Glutamatergic neuron (in vitro differentiated cells): Measurements from ENCODE around the gene LIN9. TPM values are rescaled to one million over a fixed set of nuclear protein-coding genes. Genes with fewer than 3 reads are reported as not detected.

Experiments used
- DNase-seq: peaks from one replicate; pipeline ENCODE4 v3.0.0; 2022
- H3K27ac Mint-ChIP-seq: one replicate; pipeline ENCODE4 v1.8.0; 2020; ENCODE audit warnings: mild to moderate bottlenecking, mixed read lengths, inconsistent platforms; ENCODE audit not compliant: unreplicated experiment
- H3K27me3 Mint-ChIP-seq: one replicate; pipeline ENCODE4 v1.8.0; 2020; ENCODE audit warnings: mild to moderate bottlenecking, moderate library complexity, mixed read lengths, inconsistent platforms; ENCODE audit not compliant: unreplicated experiment
- H3K36me3 Mint-ChIP-seq: one replicate; pipeline ENCODE4 v1.8.0; 2020; ENCODE audit warnings: mild to moderate bottlenecking, mixed read lengths, inconsistent platforms; ENCODE audit not compliant: unreplicated experiment
- H3K4me1 Mint-ChIP-seq: one replicate; pipeline ENCODE4 v1.8.0; 2020; ENCODE audit warnings: mild to moderate bottlenecking, low read depth, mixed read lengths, inconsistent platforms; ENCODE audit not compliant: unreplicated experiment
- H3K4me3 Mint-ChIP-seq: one replicate; pipeline ENCODE4 v1.8.0; 2020; ENCODE audit warnings: mild to moderate bottlenecking, mixed read lengths, inconsistent platforms; ENCODE audit not compliant: unreplicated experiment
- H3K9me3 Mint-ChIP-seq: one replicate; pipeline ENCODE4 v1.8.0; 2020; ENCODE audit warnings: mild to moderate bottlenecking, moderate library complexity, mixed read lengths, inconsistent platforms; ENCODE audit not compliant: unreplicated experiment
- total RNA-seq: library from RNA; stranded (reverse); fragmentation: NEBNext Ultra II Directional; extraction: Animal tissue kit (Norgen Biotek cat#: 25700); gene quantifications from one replicate; pipeline ENCODE4 v1.2.1, GENCODE V29; 2021; ENCODE audit not compliant: unreplicated experiment
- TF ChIP-seq, protein P1 (sequence below): fragments of 200-600 bp; sonication (generic); IDR thresholded peaks from one replicate; pipeline ENCODE4 v1.5.0; 2021; ENCODE audit not compliant: partially characterized antibody, unreplicated experiment

LIN9 gene
- total RNA-seq, 1 donor from 2014 or later: 7.1 TPM

DNA sequence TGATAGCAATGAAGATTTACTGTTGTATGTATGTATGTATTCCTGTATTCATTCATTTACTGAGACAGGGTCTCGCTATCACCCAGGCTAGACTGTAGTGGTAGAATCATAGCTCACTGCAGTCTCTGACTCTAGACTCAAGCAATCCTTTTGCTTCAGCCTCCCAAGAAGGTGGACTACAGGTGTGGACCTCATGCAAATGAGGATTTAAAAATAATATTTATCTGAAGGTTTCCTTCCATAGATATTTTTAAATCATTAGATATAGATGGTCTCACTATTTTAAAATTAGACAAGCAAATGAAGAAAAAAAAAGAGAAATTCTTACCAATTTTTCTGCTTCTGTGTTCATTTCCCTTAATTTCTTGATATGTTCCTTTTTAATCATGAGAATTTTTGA lies 58.5 kb downstream of the LIN9 start:
- Mint-ChIP-seq H3K36me3 (no peaks in the 10 kb centered on the region), H3K27ac (no peak overlapping the region), H3K4me1 (no peaks in the 10 kb centered on the region), H3K27me3 (no peaks in the 10 kb centered on the region), H3K9me3 (no peaks in the 10 kb centered on the region), H3K4me3 (no peak overlapping the region)
- TF ChIP-seq, protein P1, sequence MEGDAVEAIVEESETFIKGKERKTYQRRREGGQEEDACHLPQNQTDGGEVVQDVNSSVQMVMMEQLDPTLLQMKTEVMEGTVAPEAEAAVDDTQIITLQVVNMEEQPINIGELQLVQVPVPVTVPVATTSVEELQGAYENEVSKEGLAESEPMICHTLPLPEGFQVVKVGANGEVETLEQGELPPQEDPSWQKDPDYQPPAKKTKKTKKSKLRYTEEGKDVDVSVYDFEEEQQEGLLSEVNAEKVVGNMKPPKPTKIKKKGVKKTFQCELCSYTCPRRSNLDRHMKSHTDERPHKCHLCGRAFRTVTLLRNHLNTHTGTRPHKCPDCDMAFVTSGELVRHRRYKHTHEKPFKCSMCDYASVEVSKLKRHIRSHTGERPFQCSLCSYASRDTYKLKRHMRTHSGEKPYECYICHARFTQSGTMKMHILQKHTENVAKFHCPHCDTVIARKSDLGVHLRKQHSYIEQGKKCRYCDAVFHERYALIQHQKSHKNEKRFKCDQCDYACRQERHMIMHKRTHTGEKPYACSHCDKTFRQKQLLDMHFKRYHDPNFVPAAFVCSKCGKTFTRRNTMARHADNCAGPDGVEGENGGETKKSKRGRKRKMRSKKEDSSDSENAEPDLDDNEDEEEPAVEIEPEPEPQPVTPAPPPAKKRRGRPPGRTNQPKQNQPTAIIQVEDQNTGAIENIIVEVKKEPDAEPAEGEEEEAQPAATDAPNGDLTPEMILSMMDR: no peak
- no peak for DNase-seq

DNA sequence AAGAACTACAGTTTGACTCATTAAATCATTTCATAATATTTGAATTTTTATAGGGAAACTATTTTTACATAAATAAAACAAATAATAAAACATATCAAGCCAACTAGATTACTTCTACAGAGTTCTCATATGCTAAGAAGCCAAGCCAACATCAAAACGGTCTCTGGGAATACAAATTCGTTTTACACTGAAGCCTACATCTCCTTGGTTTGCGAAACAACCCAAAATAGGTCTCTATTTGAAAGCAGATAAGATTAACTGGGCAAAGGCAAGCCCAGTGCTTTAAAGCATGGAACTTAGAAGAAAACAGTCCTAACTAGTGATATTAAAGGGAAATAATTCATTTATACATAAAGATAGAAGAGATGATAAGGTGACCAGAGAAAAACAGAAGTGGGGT lies 60.2 kb downstream of the LIN9 start:
- no peak overlapping the region for H3K27ac Mint-ChIP-seq
- no peaks in the 10 kb centered on the region for H3K9me3 Mint-ChIP-seq

DNA sequence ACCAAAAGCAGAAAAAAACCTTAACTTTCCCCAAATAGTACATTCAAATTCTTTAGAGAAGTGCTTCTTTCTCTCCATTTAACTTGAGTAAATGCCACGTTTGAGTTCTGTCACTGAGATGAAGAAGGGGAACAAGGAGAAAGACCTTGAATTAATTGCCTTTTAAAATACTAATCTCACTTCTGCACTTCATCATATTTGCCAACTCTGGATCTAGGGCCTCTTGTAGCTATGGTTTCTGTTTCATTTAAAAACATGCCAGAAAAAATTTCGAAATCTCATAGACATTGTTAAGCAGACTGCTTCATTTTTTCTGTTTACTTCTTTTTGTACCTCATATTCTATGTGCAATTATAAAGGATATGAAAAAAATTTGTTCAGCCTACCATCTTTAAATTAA lies 60.9 kb downstream of the LIN9 start:
- no peak for DNase-seq
- no peaks in the 10 kb centered on the region for H3K36me3 Mint-ChIP-seq
- TF ChIP-seq, protein P1: no peak
- H3K27ac Mint-ChIP-seq: no peak overlapping the region
- H3K9me3 Mint-ChIP-seq: no peaks in the 10 kb centered on the region
- no peak overlapping the region for H3K4me3 Mint-ChIP-seq
- H3K27me3 Mint-ChIP-seq: no peaks in the 10 kb centered on the region
- H3K4me1 Mint-ChIP-seq: no peaks in the 10 kb centered on the region

More for the DNA sequence above, 60.2 kb downstream of the LIN9 start:
- Mint-ChIP-seq H3K4me3 (no peak overlapping the region), H3K36me3 (no peaks in the 10 kb centered on the region), H3K4me1 (no peaks in the 10 kb centered on the region), H3K27me3 (no peaks in the 10 kb centered on the region)
- TF ChIP-seq, protein P1: no peak
- no peak for DNase-seq

DNA sequence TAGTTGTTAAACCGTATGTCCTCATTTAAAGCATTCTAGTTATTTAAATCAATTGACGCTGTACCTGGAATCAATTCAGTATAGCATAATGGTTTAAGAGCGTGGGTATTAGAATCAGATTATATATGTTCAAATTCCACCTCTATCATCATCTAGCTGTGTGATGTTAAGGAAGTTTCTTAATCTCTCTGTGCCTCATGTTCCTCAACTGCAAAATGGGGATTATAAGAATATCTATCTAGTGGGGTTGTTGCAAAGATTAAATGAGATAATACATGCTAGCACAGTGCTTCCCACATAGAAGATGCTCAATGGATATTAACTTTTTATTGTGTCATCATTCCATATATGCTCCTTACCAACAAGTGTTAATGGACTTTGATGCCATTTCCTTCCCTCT lies 69.5 kb downstream of the LIN9 start:
- DNase-seq: no peak
- Mint-ChIP-seq H3K4me1 (no peaks in the 10 kb centered on the region), H3K9me3 (peaks cover 2% of the 10 kb centered on the region), H3K36me3 (no peaks in the 10 kb centered on the region), H3K27me3 (no peaks in the 10 kb centered on the region), H3K4me3 (no peak overlapping the region), H3K27ac (no peak overlapping the region)
- TF ChIP-seq, protein P1: no peak

DNA sequence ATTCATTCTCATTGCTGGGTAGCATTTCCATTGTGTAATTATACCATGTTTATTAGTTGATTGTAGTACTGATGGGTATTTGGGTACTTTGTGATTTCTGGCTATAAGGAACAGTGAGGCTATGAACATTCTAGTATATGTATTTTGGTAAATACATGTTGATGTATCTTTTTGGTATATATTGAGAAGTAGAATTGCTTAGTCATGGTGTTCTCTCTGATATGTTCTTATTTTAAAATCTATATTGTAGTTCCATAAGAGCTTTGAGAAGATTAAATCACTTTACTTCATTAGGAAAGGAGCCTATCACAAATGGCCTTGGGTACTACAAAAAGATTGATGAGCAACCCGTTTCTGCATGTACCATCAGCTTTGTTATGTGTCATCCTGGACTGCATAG lies 72.1 kb downstream of the LIN9 start:
- TF ChIP-seq, protein P1: no peak
- H3K36me3 Mint-ChIP-seq: no peaks in the 10 kb centered on the region
- H3K4me1 Mint-ChIP-seq: no peaks in the 10 kb centered on the region
- H3K9me3 Mint-ChIP-seq: peaks cover 2% of the 10 kb centered on the region
- no peak overlapping the region for H3K27ac Mint-ChIP-seq
- no peak for DNase-seq
- no peaks in the 10 kb centered on the region for H3K27me3 Mint-ChIP-seq
- H3K4me3 Mint-ChIP-seq: no peak overlapping the region
